Smooth muscle cell (in vitro differentiated cells): ENCODE results near the gene CARS1. TPM values are rescaled to one million over a fixed set of nuclear protein-coding genes. Genes with fewer than 3 reads are reported as not detected.

Experiments used
- DNase-seq: peaks from one replicate; lab custom pipeline; 2025; ENCODE audit not compliant: unreplicated experiment; lab: John Stamatoyannopoulos, UW
- H2AFZ ChIP-seq: fragments of 200-600 bp; sonication (generic); 2 replicates; pipeline ENCODE4 v1.6.0; 2016; ENCODE audit warnings: antibody characterized with exemption, low read depth, mild to moderate bottlenecking
- H3F3A ChIP-seq: fragments of 200-600 bp; sonication (generic); 2 replicates; pipeline ENCODE4 v1.6.0; 2017; ENCODE audit warnings: antibody characterized with exemption, low read depth
- H3K27ac ChIP-seq: fragments of 200-600 bp; sonication (generic); 2 replicates; pipeline ENCODE4 v1.5.1; 2016; ENCODE audit warnings: low read depth, mild to moderate bottlenecking
- H3K27me3 ChIP-seq: fragments of 200-600 bp; sonication (generic); 2 replicates; pipeline ENCODE4 v1.6.1; 2016; ENCODE audit warnings: low read depth, mild to moderate bottlenecking
- H3K36me3 ChIP-seq: fragments of 200-600 bp; sonication (generic); 2 replicates; pipeline ENCODE4 v1.5.1; 2016; ENCODE audit warnings: low read depth
- H3K4me1 ChIP-seq: fragments of 200-600 bp; sonication (generic); 2 replicates; pipeline ENCODE4 v1.5.1; 2016; ENCODE audit warnings: low read depth
- H3K4me2 ChIP-seq: fragments of 200-600 bp; sonication (generic); 2 replicates; pipeline ENCODE4 v1.6.0; 2016; ENCODE audit warnings: mild to moderate bottlenecking
- H3K4me3 ChIP-seq: fragments of 200-600 bp; sonication (generic); 2 replicates; pipeline ENCODE4 v1.5.1; 2016; ENCODE audit warnings: mild to moderate bottlenecking
- H3K79me2 ChIP-seq: fragments of 200-600 bp; sonication (generic); 2 replicates; pipeline ENCODE4 v1.6.0; 2016; ENCODE audit warnings: low read depth, mild to moderate bottlenecking
- H3K9ac ChIP-seq: fragments of 200-600 bp; sonication (generic); 2 replicates; pipeline ENCODE4 v1.6.0; 2016; ENCODE audit warnings: low read depth
- H3K9me3 ChIP-seq: fragments of 200-600 bp; sonication (generic); replicated peaks from 2 replicates; pipeline ENCODE4 v1.5.1; 2016; ENCODE audit warnings: low read depth
- H4K20me1 ChIP-seq: fragments of 200-600 bp; sonication (generic); 2 replicates; pipeline ENCODE4 v1.6.0; 2016; ENCODE audit warnings: low read depth
- WGBS: methylation state at CpG from one replicate; pipeline ENCODE4 v1.1.7; 2016; ENCODE audit warnings: low lambda C conversion rate; 5-methylcytosine and 5-hydroxymethylcytosine counted together
- polyA plus RNA-seq: library from polyadenylated mRNA; unstranded; fragments of >200 nt; fragmentation: Nextera tagmentation; extraction: Ambion mirVana; gene quantifications from 2 replicates; pipeline ENCODE4 v1.2.1, GENCODE V29; 2016
- total RNA-seq: library from RNA; depleted of rRNA; stranded (reverse); fragments of >200 nt; gene quantifications from 2 replicates; pipeline ENCODE4 v1.2.3, GENCODE V29; 2014
- TF ChIP-seq, protein P1 (sequence below): fragments of 200-600 bp; sonication (generic); IDR thresholded peaks from 2 replicates; pipeline ENCODE4 v1.5.1; 2017; ENCODE audit warnings: borderline replicate concordance, mild to moderate bottlenecking, antibody characterized with exemption; ENCODE audit not compliant: insufficient read depth, poor library complexity, severe bottlenecking

Gene CARS1
- total and polyA plus RNA-seq, 2 experiments from 2014 or later, result 51.7 to 61.6 TPM

DNA sequence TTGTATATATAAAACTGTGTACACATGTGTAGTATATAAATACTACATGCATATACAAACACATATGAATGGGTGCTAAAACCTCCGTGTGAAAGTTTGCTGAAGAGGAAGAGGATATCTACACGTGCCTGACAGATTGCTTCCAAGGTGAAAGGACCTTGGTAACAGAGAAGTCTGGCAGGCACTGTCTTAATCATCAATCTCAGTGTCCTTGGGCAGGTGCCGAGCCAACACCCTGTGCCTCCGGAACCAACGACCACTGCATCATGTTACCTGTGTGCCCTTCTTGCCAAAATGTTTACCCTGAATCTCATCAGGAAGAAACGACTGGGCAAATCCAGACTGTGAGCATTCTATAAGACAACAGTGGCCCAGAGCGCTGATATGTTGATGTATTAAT, 80.1 kb downstream of the CARS1 start:
- peaks cover 100% of the 10 kb centered on the region for H4K20me1 ChIP-seq
- H3F3A ChIP-seq, result no peaks in the 10 kb centered on the region
- no peak overlapping the region for H2AFZ ChIP-seq
- H3K9me3 ChIP-seq, result no peaks in the 10 kb centered on the region
- no peak overlapping the region for H3K27ac ChIP-seq
- peaks cover 70% of the 10 kb centered on the region for H3K79me2 ChIP-seq
- peaks cover 16% of the 10 kb centered on the region for H3K36me3 ChIP-seq
- no peak for DNase-seq
- no peak overlapping the region for H3K9ac ChIP-seq
- no peak overlapping the region for H3K4me3 ChIP-seq
- H3K4me1 ChIP-seq, result no peaks in the 10 kb centered on the region
- WGBS, result 97% methylated on average over 7 of the region's 7 CpGs
- TF ChIP-seq, protein P1, sequence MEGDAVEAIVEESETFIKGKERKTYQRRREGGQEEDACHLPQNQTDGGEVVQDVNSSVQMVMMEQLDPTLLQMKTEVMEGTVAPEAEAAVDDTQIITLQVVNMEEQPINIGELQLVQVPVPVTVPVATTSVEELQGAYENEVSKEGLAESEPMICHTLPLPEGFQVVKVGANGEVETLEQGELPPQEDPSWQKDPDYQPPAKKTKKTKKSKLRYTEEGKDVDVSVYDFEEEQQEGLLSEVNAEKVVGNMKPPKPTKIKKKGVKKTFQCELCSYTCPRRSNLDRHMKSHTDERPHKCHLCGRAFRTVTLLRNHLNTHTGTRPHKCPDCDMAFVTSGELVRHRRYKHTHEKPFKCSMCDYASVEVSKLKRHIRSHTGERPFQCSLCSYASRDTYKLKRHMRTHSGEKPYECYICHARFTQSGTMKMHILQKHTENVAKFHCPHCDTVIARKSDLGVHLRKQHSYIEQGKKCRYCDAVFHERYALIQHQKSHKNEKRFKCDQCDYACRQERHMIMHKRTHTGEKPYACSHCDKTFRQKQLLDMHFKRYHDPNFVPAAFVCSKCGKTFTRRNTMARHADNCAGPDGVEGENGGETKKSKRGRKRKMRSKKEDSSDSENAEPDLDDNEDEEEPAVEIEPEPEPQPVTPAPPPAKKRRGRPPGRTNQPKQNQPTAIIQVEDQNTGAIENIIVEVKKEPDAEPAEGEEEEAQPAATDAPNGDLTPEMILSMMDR, result no peak
- no peaks in the 10 kb centered on the region for H3K27me3 ChIP-seq
- H3K4me2 ChIP-seq, result no peak overlapping the region

DNA sequence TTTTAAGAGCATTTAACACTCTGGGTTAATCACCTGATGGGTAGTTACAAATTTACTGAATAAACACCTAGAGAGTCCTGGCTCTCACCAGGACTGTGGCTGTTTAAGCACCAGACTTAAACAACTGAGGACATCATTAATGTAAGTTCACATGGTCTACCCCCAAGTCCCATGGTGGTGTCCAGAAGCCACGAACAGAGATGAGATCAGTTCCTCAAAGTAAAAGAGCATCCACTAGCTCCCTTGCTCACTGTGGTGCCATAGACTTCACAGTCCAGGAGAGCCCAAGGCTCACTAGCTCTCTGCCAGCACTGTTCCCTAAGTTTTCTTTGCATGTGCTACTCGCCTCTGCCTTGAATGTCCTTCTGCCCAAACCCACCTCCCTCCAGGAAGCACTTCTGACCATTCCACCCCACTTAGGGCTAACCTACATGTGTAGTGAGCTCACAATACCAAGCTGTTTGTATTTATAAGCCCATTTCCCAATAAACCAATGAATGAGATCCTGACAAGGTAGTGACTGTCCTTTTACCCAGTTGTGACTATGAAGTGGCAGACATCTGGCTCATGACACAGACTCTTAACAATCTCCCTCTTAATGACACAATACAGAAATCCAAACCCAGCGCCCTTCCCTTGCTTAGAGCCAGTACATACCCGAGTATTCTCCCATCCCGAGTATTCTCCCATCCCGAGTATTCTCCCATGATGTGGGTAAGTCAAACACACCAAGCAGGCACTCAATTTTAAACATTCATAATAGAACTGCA, 80.7 kb downstream of the CARS1 start:
- Histone ChIP-seq H2AFZ (no peak overlapping the region), H3K4me3 (no peak overlapping the region), H3K27me3 (no peaks in the 10 kb centered on the region), H3K27ac (no peak overlapping the region), H3K4me1 (no peaks in the 10 kb centered on the region), H3K79me2 (peaks cover 68% of the 10 kb centered on the region), H4K20me1 (peaks cover 99% of the 10 kb centered on the region), H3K9ac (no peak overlapping the region), H3K36me3 (peaks cover 16% of the 10 kb centered on the region), H3K4me2 (no peak overlapping the region), H3F3A (no peaks in the 10 kb centered on the region), H3K9me3 (no peaks in the 10 kb centered on the region)
- DNase-seq, result no peak
- 97% methylated on average over 6 of the region's 6 CpGs for WGBS
- TF ChIP-seq, protein P1, result no peak

DNA sequence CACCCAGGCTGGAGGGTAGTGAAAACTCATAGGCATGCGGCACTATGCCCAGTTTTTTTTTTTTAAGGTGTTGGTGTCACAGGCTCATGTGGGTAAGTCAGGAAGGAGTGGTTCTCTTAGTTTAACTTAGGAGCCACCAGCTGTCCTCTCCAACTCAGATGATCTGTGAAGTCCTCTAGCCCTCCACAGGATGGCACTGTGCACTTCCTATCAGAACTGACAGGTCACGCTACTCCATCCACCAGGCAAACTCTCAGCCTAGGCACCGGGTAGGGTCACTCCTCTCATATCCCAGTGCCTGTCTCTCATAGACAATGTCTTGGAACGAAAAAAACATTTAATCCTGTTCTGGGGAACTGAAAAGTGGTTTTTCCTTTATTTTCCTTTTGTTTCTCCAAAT, 81.6 kb downstream of the CARS1 start:
- Histone ChIP-seq H3K9me3 (no peaks in the 10 kb centered on the region), H3K9ac (no peak overlapping the region), H3K4me2 (no peak overlapping the region), H2AFZ (no peak overlapping the region), H3K4me3 (no peak overlapping the region), H3K27ac (no peak overlapping the region), H3K79me2 (peaks cover 62% of the 10 kb centered on the region), H3K27me3 (no peaks in the 10 kb centered on the region), H4K20me1 (peaks cover 95% of the 10 kb centered on the region), H3F3A (no peaks in the 10 kb centered on the region), H3K36me3 (peaks cover 16% of the 10 kb centered on the region), H3K4me1 (no peaks in the 10 kb centered on the region)
- WGBS, result 97% methylated on average over 4 of the region's 4 CpGs
- no peak for DNase-seq
- TF ChIP-seq, protein P1, result peak; percentile 24

GRCh38 chr11:2974272-2974671, 83.0 kb downstream of the CARS1 start:
- Histone ChIP-seq H3K27ac (no peak overlapping the region), H3K79me2 (peaks cover 59% of the 10 kb centered on the region), H4K20me1 (peaks cover 93% of the 10 kb centered on the region), H3K4me3 (no peak overlapping the region), H3K4me2 (no peak overlapping the region), H3F3A (no peaks in the 10 kb centered on the region), H2AFZ (no peak overlapping the region), H3K4me1 (no peaks in the 10 kb centered on the region), H3K27me3 (no peaks in the 10 kb centered on the region), H3K36me3 (peaks cover 29% of the 10 kb centered on the region), H3K9me3 (no peaks in the 10 kb centered on the region), H3K9ac (no peak overlapping the region)
- TF ChIP-seq, protein P1, result no peak
- 95% methylated on average over 3 of the region's 3 CpGs for WGBS
- no peak for DNase-seq
